Esophagus squamous epithelium (tissue), 5 donors: ENCODE measurements around the gene EEPD1. TPM values are rescaled to one million over a fixed set of nuclear protein-coding genes. Genes with fewer than 3 reads are reported as not detected.

ENCODE experiments used
- DNase-seq: peaks from one replicate; lab custom pipeline; 2025; lab: John Stamatoyannopoulos, UW
- H3K27ac ChIP-seq, 4 donors: fragments of 200-600 bp; sonication (generic); one replicate each; pipeline ENCODE4 v1.5.1; 2016 to 2019; ENCODE audit warnings: mild to moderate bottlenecking in 1 of 4
- H3K27me3 ChIP-seq, 4 donors: fragments of 200-600 bp; sonication (generic); 1 replicate in 3 of 4; 2 replicates in 1 of 4; pipeline versions ENCODE4 v1.5.1 to v1.6.0; 2017 to 2021; ENCODE audit warnings: antibody characterized with exemption in 1 of 4
- H3K36me3 ChIP-seq, 3 donors: fragments of 200-600 bp; sonication (generic); one replicate each; pipeline ENCODE4 v1.5.1; 2016 to 2019
- H3K4me1 ChIP-seq, 3 donors: fragments of 200-600 bp; sonication (generic); one replicate each; pipeline ENCODE4 v1.5.1; 2017 to 2019
- H3K4me3 ChIP-seq, 4 donors: fragments of 200-600 bp; sonication (generic); 1 replicate in 3 of 4; 2 replicates in 1 of 4; pipeline ENCODE4 v1.5.1; 2016 to 2019; ENCODE audit warnings: mild to moderate bottlenecking in 2 of 4, moderate library complexity in 1 of 4
- H3K9me3 ChIP-seq, 3 donors: fragments of 200-600 bp; sonication (generic); one replicate each; pipeline ENCODE4 v1.5.1; 2016 to 2019
- CTCF ChIP-seq, 6 experiments: fragments of 450-650 bp in 4 of 6; fragments of 200-600 bp in 2 of 6; sonication (generic) in 2 of 6; IDR thresholded peaks; one replicate each; pipeline ENCODE4 v1.5.1; 2016 to 2019; ENCODE audit warnings: antibody characterized with exemption in 6 of 6, mild to moderate bottlenecking in 4 of 6, moderate library complexity in 4 of 6
- POLR2A ChIP-seq, 4 donors: fragments of 450-650 bp; IDR thresholded peaks; one replicate each; pipeline ENCODE4 v1.6.1; 2017; ENCODE audit warnings: antibody characterized with exemption in 4 of 4, mild to moderate bottlenecking in 4 of 4, moderate library complexity in 3 of 4
- WGBS, 2 donors: methylation state at CpG; one replicate each; pipeline ENCODE4 v1.1.5; 2018; 5-methylcytosine and 5-hydroxymethylcytosine counted together
- intact Hi-C: fragments of 100-400 bp; cut with DNase I; formaldehyde crosslinking; loops from one replicate; pipeline ENCODE4 v1.15.0; 2022
- total RNA-seq, 4 donors: library from RNA; depleted of rRNA; stranded (reverse); fragments of >200 nt; gene quantifications; one replicate each; pipeline ENCODE4 v1.1.0, GENCODE V29; 2016
- donor health status: DM: yes; HTN: yes; CAD: no.

The EEPD1 gene
- total RNA-seq, 4 donors from 2014 or later = 2.3 to 10.2 (median 4.8) TPM

- Histone ChIP-seq H3K27ac (no peak overlapping the region), H3K9me3 (no peaks in the 10 kb centered on the region), H3K27me3 (no peaks in the 10 kb centered on the region), H3K4me1 (peaks cover 12 to 65% (median 24%) of the 10 kb centered on the region in 3 donors), H3K4me3 (no peak overlapping the region), H3K36me3 (no peaks in the 10 kb centered on the region)
- intact Hi-C loops = no loop called here
- TF ChIP-seq CTCF (IDR thresholded peaks at IDR 0.05) = no peak
- no peak for TF ChIP-seq POLR2A (IDR thresholded peaks at IDR 0.05)
- no peak for DNase-seq
- WGBS, 2 donors = 92% methylated on average over 3 of the region's 5 CpGs
Measured at GRCh38 chr7:36204044-36204663, 51.1 kb downstream of the EEPD1 start.

- H3K4me3 ChIP-seq = no peak overlapping the region
- intact Hi-C loops = no loop called here
- H3K4me1 ChIP-seq = peaks cover 12 to 74% (median 26%) of the 10 kb centered on the region in 3 donors
- no peaks in the 10 kb centered on the region for H3K36me3 ChIP-seq
- WGBS, 2 donors = 70 to 82% methylated on average over 6 of the region's 6 CpGs
- DNase-seq = no peak
- no peaks in the 10 kb centered on the region for H3K9me3 ChIP-seq
- H3K27ac ChIP-seq = peak overlapping the region in 3 of 4 donors; percentile 1 to 13 (median 11)
- no peaks in the 10 kb centered on the region for H3K27me3 ChIP-seq
- TF ChIP-seq CTCF (IDR thresholded peaks at IDR 0.05) = no peak
Measured at GRCh38 chr7:36204929-36205635, 52.0 kb downstream of the EEPD1 start.

- Histone ChIP-seq H3K27me3 (no peaks in the 10 kb centered on the region), H3K27ac (peak overlapping the region in 3 of 4 donors; percentile 1 to 13 (median 11)), H3K9me3 (no peaks in the 10 kb centered on the region), H3K36me3 (no peaks in the 10 kb centered on the region), H3K4me1 (peaks cover 12 to 82% (median 32%) of the 10 kb centered on the region in 3 donors), H3K4me3 (no peak overlapping the region)
- DNase-seq = no peak
- TF ChIP-seq POLR2A (IDR thresholded peaks at IDR 0.05) (no peak), CTCF (IDR thresholded peaks at IDR 0.05) (no peak)
- 90% methylated on average over 5 to 6 of the region's 6 CpGs for WGBS, 2 donors
- intact Hi-C loops = no loop called here
Measured at GRCh38 chr7:36205803-36206202, 52.7 kb downstream of the EEPD1 start.

GRCh38 chr7:36207451-36208291, 54.6 kb downstream of the EEPD1 start:
- Histone ChIP-seq H3K4me1 (peaks cover 12 to 70% (median 26%) of the 10 kb centered on the region in 3 donors), H3K27me3 (no peaks in the 10 kb centered on the region), H3K4me3 (no peak overlapping the region), H3K27ac (peak overlapping the region; percentile 41 to 74 (median 68)), H3K9me3 (no peaks in the 10 kb centered on the region), H3K36me3 (no peaks in the 10 kb centered on the region)
- intact Hi-C loops = no loop called here
- TF ChIP-seq POLR2A (IDR thresholded peaks at IDR 0.05) (no peak), CTCF (IDR thresholded peaks at IDR 0.05) (peak in 1 of 6 experiments; percentile 12)
- 45 to 46% methylated on average over 8 of the region's 10 CpGs for WGBS, 2 donors
- DNase-seq = no peak
